CD4-positive, alpha-beta T cell treated with Interleukin-15 for 4 hours (primary cell): Measurements from ENCODE around the gene MAP1B.

Experiments used
- DNase-seq: peaks from one replicate; pipeline ENCODE4 v3.0.0-alpha.2; 2020; ENCODE audit warnings: low spot score

Gene MAP1B

DNA sequence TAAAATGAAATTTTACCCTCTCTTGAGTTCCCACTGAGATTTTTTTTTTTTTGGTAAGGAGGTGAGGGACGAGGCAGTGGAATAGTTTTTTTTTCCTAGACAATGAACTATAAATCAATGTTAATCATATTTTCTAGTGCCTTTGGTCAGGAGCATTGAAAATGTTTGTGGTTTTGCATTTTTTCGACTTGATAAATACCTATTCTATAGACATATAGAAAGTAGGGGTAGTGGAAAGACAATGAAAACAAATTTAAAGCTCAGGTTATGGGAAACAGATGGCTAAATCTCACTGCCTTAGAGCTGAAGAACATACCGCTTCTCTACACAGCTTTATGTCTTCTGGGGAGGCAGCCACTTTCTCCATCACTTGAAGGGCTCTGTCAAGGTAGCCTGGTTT lies 118.5 kb downstream of the MAP1B start:
- DNase-seq: no peak

DNA sequence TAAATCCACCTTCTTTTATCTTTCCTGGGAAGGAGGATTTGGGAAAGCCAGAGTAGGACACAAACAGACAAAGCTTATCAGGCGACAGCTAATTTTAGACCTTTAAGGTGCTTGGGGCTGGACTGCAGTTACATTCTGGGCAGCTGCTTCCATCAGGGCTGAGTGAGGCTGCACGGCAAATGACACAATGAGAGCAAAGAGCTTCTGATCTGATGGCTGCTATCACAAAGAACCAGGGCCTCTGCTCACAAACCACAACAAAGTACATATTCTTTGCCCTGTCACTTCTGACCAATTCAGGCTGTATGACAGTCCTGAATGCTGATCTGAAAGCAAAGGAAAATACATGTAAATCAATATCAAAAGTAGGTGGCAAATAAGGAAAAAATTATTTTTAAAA lies 119.7 kb downstream of the MAP1B start:
- no peak for DNase-seq

DNA sequence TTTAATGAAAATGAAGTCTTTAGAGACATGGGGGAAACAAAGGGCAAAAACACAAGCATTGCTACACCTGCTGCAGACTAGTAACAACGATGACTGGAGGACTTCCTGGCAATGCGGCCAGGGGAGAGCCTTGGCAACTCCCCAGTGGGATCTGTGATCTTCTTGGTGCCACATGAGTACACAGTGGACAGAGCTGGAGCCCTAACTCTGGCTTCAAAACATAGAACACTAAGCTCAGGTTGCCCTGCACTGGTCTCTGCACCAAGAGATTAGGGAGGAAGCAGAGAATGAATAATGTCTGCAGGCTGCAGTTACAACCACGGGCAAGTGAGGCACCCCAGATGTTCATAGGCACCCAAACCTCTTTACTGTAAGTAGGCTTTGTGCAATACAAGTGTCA lies 121.7 kb downstream of the MAP1B start:
- DNase-seq: no peak

DNA sequence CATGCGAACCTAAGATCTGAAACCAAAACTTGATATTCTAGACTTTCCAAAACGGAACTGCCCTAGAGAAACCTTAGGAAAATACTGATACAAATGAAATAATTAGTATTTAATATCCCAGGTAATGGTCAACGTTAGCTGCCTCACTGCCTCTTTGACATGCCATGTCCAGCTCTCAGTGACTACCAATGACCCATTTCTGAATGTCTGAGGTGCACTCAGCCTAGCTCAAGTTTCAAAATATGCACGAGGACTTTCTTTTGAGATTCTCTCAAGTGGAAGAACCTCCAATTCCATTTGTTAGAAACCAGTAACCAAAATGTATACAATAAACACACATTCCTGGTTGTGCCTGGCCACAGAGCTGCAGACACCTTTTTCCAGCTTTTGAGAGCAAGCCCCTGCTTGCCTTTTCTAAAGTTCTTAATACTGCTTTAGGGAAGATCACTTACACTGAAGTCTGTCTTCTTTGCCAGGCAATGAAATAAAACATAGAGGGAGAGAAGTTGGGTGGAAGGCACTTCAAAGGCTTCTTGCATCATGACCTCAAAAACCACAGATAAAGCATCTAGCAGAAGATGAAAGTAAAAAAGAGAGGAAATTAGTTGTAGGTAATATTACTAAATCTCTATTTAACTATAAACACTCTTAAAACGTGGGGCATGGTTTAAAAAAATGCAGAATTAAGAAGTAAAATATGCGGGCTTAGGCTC lies 124.9 kb downstream of the MAP1B start:
- DNase-seq: peak; percentile 51

DNA sequence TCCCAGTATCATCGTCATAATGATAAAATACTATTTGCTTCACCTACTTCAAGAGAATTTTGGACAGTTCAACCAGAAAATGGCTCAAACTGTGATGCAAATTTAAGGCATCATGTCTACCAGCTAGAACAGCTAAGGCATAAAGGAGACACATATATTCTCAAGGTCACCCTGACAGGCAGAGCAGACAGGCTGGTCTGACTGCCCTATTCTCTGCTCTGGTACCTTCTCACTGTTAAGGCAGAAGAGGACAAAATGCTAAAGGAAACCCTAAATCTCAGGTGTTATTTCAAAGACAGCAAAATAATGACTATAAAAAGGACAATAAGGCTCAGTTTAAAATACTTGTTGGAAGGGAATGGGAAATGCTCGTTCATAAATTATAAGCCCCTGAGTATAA lies 125.6 kb downstream of the MAP1B start:
- DNase-seq: no peak

DNA sequence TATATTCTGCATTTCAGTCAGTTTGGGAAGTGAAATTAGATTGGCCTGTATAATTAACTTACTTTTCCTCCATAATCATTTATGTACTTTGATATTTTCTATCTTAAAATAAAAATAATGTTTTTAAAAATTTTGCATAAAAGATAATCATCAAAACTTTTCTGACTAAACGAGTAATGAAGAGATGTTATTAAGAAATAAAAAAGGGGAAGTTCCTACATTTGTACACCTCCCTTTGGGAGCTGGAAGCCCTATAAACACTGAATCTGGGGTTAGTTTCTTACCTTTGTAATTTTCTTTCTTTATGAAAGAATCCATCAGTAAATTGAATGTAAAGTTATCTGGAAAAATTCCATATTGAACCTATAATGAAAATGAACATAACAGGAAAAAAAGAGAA lies 126.6 kb downstream of the MAP1B start:
- DNase-seq: no peak

DNA sequence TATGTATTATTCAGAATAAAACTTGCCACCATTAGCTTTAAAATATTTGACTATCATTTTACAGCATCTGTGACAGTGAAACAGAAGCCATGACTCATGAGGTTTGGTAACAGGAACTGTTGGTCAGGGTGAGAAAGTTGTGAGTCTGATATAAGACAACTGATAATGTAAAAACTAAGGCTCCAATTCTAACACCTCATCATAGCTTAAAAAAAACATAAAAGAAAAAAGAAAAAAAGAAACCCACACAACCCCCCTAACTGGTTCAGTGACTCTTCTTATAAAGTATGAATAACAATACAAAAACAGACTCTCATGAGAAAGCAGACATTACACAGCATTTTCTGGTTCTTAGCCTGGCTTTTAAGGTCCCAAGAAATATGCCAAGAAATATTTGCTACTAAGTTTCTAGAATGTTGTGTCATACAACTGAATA lies 127.0 kb downstream of the MAP1B start:
- peak; percentile 68 for DNase-seq

DNA sequence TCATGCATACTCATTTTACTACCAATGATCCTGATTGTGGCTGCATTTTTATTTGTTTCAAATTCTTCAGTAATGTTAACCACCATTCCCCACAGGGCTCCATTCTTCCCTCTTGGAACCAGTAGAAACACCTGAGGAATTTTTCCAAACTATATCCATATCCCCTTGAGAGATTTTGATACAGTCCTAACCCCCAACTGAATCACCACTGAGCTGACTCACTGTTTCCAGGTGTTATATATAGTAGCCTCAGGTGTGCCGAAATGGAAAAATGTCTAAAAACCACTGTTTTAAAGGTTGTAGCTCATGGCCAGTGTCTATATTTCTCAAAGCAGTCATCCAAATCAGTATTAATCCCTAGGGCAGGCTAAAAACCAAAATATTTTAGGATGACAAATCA lies 127.6 kb downstream of the MAP1B start:
- DNase-seq: no peak

DNA sequence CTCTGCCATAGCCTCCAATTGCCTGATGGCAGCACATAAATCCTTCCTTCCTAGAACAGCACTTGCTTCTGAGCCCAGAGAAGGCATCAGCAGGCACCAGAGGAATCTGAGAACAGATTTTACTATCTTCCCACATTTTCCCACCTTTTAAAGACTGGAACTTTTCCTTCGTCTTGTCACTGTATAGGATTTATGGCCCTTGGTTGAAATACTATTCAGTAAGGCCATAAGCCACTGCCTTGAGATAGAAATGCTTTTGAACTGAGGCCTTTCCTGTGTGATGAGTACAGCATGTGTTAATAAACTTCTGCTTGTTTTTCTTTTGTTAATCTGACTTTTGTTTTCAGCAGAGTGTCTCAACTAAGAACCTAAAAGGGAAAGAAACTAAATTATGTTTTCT lies 128.4 kb downstream of the MAP1B start:
- no peak for DNase-seq

DNA sequence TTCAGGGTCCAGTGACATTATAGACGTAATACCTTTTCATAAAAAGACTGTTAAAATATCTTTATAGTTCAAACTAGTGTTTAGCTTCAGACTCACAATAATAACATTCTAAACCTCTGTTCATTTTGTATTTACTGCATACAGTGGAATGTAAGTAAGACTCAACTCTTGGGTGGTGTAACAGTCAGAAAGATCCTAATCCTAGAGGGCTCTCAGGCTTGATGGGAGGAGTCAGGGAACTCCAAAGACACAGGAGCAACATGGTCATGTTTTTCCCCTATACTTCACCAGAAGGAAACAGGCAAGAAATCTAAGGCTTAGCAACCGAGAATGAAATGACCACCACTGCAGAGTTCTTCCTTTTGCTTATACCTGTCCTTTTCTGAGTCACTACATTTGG lies 130.1 kb downstream of the MAP1B start:
- DNase-seq: no peak

DNA sequence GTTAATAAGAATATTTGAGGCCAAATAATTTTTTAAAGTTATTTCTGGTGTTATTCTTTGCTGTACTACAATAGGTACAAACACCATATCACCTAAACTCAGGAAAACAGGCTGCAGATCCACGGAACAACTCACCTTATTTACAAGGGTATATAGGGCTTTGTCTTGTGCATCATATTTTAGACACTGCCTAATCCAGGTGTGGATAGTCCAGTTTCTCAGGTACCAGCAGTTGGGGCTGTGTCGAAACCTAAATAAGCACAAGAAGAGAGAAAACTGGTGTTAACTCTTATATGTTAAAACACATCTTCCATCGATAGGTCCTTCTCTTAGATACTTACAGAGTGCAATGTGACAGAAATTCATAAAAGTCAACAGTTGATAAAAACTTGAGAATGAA lies 130.6 kb downstream of the MAP1B start:
- DNase-seq: no peak

DNA sequence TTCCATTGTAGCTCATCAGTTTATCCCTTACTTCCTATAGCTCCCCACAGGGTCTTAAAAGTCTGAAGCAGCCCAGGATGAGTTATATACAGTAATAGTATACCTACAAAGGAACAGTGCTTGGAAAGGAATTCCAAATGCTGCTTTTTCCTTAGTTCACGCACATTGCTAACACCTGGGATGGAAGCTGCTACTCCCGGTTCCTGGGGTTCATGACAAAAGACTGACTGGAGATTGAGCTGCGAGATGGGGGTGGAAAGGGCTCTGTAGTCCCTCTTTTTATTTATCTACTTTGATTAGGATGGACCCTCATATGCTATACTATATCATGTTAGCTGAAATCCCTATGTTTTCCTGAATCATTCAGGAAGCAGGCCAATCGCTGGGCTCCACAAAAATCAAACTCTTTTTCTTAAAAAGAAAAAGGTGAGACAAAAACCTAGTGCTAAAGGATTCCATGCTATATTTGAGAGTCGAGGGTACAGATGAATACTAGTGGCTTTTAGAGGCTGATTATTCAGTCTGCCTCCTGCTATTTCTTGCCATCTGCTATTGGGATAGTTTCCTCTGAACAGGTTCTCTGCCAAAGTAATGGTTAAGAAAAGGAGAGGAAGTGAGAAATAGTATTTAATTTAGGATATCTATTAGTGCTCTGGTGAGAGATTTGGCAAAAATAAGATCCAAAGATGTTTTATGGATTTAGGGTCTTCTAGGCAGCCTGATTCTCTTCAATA lies 131.6 kb downstream of the MAP1B start:
- no peak for DNase-seq

DNA sequence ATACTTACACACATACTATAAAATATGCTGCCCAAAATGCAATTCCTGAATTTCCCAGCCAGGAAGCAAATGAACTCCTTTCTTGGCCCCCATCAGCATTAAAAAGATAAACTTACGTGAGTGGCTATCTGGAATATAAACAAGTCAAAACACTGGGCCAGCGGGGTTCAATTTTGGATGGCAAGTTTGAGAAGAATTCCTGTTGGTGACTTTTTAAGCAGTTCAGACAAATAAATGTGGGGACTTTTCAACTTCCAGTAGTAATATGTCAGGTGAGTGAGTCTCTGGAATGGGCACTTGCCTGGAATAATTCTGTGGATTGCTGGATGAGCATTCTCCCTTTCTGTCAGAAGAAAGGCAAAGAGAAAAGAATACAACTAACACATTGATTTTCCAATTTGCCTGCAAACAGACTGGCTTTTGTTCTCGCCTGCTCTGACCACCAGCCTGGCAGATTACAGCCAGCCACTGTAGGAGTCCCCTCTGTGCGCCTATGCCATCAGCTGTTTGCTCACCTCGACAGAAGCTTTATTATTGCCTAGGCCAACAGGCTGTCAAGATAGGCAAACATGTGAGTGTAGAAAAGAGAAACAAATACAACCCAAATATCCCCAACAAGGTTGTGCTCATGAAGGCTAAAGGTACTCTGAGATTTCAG lies 134.2 kb downstream of the MAP1B start:
- no peak for DNase-seq

DNA sequence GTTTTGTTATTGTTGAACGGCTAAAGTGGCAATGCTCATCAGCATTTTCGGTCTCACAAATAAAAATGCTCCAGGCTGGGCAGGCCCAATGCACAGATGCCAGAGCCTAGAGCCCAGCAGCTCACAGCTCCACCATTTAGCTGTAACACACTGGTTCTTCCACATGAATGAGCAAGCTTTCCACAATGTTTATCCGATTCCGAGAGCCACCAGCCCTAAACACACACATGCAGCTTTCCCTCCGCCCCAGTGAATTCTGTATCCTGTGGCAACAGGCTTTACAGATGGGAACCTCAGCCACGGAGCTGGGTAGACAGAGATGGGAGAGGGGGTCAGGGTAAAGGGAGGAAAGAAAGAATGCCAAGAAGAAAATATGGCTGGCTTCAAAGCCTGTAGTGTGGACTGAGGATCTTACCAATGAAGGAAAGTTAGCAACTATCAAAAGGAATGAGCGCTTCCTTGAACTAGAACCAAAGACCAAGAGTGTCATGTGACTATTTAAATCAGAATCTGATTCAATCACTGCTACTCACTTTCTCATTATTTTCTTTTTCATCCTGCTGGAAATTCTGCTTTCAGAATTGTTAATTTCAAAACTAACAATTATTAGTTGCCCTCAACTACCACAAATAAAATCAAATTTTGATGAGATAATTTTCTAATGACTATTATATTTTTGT lies 135.7 kb downstream of the MAP1B start:
- no peak for DNase-seq

DNA sequence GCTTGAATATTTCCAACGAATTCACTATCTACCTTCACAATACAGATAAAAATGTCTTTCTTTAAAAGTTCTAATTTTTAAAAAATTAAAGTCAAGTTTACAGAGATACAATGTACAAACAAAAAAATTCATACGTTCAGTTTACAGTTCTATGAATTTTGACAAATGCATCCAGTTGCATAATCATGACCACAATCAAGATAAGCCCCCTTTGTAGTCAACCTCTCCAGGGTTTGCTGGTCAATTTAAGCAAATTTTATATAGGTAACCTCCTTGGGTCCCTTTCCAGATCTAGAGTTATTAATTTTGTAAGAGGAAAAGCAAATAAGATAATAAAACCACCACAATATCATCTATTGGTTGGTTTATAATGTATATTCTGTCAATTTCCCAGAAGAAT lies 136.4 kb downstream of the MAP1B start:
- no peak for DNase-seq

DNA sequence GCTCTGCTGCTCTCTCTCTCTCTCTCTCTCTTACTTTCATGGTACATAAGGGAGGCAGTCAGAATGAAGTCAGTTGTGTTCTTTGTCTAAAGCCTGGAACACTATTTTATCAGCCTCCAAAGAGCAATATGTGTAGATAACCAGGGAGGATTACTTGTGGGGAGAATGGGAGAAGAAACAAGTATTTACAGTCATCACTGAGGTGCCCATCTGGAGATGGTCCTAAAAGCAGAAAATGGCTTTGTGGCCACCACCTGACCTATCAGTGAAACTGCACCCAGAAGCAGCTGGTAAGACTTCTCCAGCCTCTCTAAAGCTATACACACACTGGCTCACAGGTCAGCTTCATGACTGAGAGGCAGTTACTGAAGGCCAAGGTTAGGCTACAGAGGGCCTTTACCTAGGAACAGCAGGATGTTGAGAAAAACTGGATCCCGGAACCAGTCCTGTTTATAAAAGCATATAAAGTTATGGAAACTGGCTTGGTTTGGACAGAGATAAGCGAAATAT lies 137.6 kb downstream of the MAP1B start:
- no peak for DNase-seq

DNA sequence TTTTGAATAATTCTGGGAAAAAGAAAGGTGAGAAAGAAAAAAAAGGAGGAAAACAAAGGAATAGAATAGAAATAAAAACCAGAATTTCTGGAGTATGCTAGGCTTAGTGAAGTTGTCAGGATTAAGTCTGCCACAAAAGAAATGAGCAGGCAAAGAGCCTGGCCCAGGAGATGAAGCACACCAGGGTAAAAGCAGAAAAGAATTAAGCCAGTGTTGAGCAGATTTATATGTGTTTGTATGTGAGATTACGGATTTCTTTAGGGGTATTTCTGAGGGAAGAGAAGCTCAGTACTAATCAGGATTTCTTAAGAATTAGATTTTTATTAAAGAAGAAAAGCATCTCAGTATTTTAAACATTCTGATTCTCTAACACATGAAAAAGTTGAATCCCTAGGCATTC lies 138.3 kb downstream of the MAP1B start:
- DNase-seq: no peak

DNA sequence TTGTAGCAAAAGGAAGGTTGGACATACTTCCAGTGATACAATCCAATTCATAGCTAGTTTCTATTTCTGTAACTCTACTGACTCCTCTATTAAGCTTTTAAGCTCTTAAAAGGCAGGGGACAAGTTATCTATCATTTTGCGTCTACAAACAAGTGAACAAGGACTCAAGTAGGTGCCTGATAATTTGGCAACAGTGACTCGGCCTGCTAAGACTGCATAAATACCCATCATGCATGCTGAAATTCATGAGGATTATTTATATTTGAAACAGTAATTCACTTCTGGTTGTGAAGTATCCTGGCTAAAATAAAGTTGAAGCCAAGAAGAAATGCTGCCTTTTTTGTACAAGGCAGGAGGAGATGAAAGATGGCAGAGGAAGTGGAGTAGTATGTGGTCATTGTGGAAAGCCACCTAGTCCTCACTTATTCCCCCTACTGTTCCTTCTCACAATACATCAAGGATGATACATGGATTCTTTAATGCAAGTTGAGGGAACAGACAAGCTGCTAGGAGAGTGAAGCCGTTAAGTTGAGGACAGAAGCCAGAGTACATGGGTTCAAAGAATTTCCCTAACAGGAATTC lies 138.8 kb downstream of the MAP1B start:
- no peak for DNase-seq

DNA sequence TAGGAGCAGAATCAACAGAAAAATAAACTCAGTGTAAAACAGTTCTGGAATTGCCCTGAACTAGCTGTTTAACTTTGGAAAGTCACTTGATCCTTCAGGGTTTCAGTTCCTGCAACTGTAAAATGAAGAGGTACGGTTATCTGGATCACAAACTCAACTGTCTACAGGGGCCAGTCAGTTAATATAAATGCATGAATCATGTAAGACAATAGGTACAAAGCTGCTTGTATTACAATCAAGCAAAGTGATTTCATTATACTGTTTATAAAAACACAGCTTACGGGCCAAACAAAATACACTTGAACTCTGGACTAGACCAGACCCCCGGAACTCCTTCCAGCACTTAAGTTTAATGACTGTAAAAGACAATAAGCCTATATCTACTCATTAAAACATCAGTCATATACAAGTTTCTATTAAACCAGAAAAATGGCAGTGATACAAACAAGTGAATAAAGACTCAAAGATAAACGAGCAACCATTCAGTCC lies 139.7 kb downstream of the MAP1B start:
- no peak for DNase-seq

DNA sequence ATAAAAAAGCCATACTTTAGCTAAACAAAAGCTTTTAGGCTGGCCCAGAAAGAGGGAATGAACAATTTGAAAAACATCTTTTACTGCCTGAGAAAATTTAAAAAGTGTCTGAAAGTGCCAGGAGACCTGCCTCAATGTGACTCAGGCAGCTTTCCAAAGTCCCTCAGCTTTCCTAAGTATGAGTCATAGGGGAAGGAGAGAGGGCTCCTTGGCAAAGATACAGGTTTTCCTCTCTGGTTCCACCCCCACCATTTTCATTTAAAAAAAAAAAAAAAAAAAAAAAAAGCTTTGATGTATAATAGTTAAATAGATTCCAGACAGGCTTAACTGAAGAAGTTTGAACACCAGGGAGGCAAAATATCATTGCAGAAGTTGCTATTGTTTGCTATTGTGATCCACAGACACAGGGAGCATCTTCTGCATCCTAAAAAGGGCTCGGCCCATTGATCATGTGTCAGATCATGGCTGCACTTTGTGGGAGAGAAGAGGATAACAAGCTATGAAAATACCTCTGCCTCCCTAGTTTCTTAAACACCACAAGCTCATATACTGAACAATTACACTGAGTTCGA lies 141.2 kb downstream of the MAP1B start:
- no peak for DNase-seq

DNA sequence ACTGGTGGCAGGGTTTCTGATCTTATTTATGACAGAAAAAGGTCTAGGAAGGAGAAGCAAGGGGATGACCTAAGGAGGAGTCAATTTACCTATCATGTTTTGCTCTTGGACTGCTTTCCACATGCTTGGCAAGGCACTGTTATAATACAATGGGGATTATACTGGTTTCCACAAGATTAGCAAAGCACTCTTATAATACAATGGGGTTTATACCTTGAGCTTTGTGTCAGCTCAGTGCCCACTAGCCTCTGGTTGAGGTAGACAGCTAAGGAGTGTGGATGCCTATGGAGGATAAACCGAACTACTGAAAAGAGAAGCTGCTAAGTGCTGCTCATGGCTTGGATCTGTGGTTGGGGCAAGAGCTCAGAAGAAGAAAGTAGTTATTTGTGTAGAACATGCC lies 144.1 kb downstream of the MAP1B start:
- no peak for DNase-seq

DNA sequence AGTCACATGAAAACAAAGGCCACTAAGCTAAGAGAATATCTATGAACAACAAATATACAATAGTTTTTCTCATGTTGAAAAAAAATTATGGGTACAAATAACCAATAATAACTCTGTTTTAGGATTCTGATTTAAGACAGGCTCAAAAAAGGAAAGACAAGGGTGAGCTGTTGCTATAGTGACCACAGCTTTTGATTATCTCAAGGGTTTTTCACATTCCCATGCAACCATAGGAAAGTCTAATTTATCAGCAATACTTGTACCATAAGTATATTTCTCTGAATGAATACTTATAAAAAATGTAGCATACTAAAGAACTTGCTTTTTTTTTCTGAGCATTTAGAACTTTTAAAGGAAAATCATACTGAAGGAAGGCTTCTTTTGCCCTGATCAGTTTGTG lies 144.7 kb downstream of the MAP1B start:
- no peak for DNase-seq
